Lower leg skin (tissue), 3 donors: ENCODE data around the gene LDB3.

Source experiments
- POLR2A ChIP-seq, 2 donors: fragments of 450-650 bp; IDR thresholded peaks; one replicate each; pipeline ENCODE4 v1.6.1; 2016 to 2017; ENCODE audit warnings: antibody characterized with exemption in 2 of 2, mild to moderate bottlenecking in 1 of 2, moderate library complexity in 1 of 2
- TF ChIP-seq, protein P1 (sequence below), 3 donors: fragments of 450-650 bp; IDR thresholded peaks; one replicate each; pipeline ENCODE4 v1.5.1; 2016; ENCODE audit warnings: antibody characterized with exemption in 3 of 3, mild to moderate bottlenecking in 3 of 3, moderate library complexity in 2 of 3

DNA sequence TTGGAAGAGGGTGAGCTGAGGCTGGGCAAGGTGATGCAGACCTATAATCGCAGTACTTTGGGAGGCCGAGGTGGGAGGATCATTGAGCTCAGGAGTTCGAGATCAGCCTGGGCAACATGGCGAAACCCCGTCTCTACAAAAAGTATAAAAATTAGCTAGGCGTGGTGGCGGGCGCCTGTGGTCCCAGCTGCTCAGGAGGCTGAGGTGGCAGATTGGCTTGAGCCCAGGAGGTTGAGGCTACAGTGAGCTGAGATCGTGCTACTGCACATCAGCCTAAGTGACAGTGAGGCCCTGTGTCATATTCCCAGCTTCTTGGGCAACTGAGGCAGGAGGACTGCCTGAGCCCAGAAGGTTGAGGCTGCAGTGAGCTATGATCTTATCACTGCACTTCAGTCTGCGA, 101.7 kb downstream of the LDB3 start:
- TF ChIP-seq, protein P1, sequence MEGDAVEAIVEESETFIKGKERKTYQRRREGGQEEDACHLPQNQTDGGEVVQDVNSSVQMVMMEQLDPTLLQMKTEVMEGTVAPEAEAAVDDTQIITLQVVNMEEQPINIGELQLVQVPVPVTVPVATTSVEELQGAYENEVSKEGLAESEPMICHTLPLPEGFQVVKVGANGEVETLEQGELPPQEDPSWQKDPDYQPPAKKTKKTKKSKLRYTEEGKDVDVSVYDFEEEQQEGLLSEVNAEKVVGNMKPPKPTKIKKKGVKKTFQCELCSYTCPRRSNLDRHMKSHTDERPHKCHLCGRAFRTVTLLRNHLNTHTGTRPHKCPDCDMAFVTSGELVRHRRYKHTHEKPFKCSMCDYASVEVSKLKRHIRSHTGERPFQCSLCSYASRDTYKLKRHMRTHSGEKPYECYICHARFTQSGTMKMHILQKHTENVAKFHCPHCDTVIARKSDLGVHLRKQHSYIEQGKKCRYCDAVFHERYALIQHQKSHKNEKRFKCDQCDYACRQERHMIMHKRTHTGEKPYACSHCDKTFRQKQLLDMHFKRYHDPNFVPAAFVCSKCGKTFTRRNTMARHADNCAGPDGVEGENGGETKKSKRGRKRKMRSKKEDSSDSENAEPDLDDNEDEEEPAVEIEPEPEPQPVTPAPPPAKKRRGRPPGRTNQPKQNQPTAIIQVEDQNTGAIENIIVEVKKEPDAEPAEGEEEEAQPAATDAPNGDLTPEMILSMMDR (IDR thresholded peaks at IDR 0.05): no peak
- no peak for TF ChIP-seq POLR2A (IDR thresholded peaks at IDR 0.05)
